Trophoblast cell (in vitro differentiated cells and primary cell): ENCODE results near the gene RTF1.

Source experiments
- DNase-seq, 2 donors: peaks; one replicate each; pipeline ENCODE4 v3.0.0-alpha.2; 2016
- H2AFZ ChIP-seq: 2 replicates; pipeline ENCODE4 v1.6.1; 2013; ENCODE audit warnings: low read length, moderate library complexity, mild to moderate bottlenecking; ENCODE audit not compliant: insufficient read depth, poor library complexity
- H2AK5ac ChIP-seq: 2 replicates; pipeline ENCODE4 v1.6.1; 2013; ENCODE audit warnings: mild to moderate bottlenecking, low read length
- H2BK120ac ChIP-seq: 2 replicates; pipeline ENCODE4 v1.6.1; 2013; ENCODE audit warnings: low read length, mild to moderate bottlenecking, moderate library complexity; ENCODE audit not compliant: insufficient read depth, poor library complexity
- H2BK12ac ChIP-seq: 2 replicates; pipeline ENCODE4 v1.6.1; 2013; ENCODE audit warnings: mild to moderate bottlenecking, low read length, moderate library complexity
- H2BK5ac ChIP-seq: 2 replicates; pipeline ENCODE4 v1.6.1; 2013; ENCODE audit warnings: low read length, low read depth, moderate library complexity, mild to moderate bottlenecking; ENCODE audit not compliant: poor library complexity
- H3K14ac ChIP-seq: 2 replicates; pipeline ENCODE4 v1.6.1; 2013; ENCODE audit warnings: mild to moderate bottlenecking, low read length
- H3K18ac ChIP-seq: 2 replicates; pipeline ENCODE4 v1.6.1; 2013; ENCODE audit warnings: mild to moderate bottlenecking, low read length
- H3K23ac ChIP-seq: 2 replicates; pipeline ENCODE4 v1.6.1; 2013; ENCODE audit warnings: low read length
- H3K27ac ChIP-seq: 2 replicates; pipeline ENCODE4 v1.5.1; 2013; ENCODE audit warnings: low read depth, mild to moderate bottlenecking, inconsistent platforms, low read length, moderate library complexity
- H3K27me3 ChIP-seq: 2 replicates; pipeline ENCODE4 v1.6.1; 2013; ENCODE audit warnings: inconsistent platforms, mild to moderate bottlenecking, low read length, moderate library complexity; ENCODE audit not compliant: insufficient read depth
- H3K36me3 ChIP-seq, 2 experiments: 1 replicate in 1 of 2; 2 replicates in 1 of 2; pipeline ENCODE4 v1.6.1; 2013; ENCODE audit warnings: low read length in 2 of 2, mild to moderate bottlenecking in 2 of 2, moderate library complexity in 1 of 2; ENCODE audit not compliant: insufficient read depth in 2 of 2, control insufficient read depth in 1 of 2
- H3K4ac ChIP-seq: 2 replicates; pipeline ENCODE4 v1.6.1; 2013; ENCODE audit warnings: low read depth, mild to moderate bottlenecking, low read length, moderate library complexity
- H3K4me1 ChIP-seq, 2 experiments: 1 replicate in 1 of 2; 2 replicates in 1 of 2; pipeline ENCODE4 v1.6.1; 2013; ENCODE audit warnings: low read length in 2 of 2, mild to moderate bottlenecking in 2 of 2, moderate library complexity in 1 of 2; ENCODE audit not compliant: insufficient read depth in 2 of 2, control insufficient read depth in 1 of 2
- H3K4me2 ChIP-seq: 2 replicates; pipeline ENCODE4 v1.6.1; 2013; ENCODE audit warnings: inconsistent platforms, mild to moderate bottlenecking, low read length, moderate library complexity
- H3K4me3 ChIP-seq: 2 replicates; pipeline ENCODE4 v1.5.1; 2013; ENCODE audit warnings: mild to moderate bottlenecking, low read depth, low read length, inconsistent platforms
- H3K79me1 ChIP-seq: one replicate; pipeline ENCODE4 v1.6.1; 2013; ENCODE audit warnings: low read length
- H3K79me2 ChIP-seq: 2 replicates; pipeline ENCODE4 v1.6.1; 2013; ENCODE audit warnings: low read length, mild to moderate bottlenecking; ENCODE audit not compliant: control insufficient read depth, insufficient read depth, poor library complexity
- H3K9ac ChIP-seq: 2 replicates; pipeline ENCODE4 v1.6.1; 2013; ENCODE audit warnings: mild to moderate bottlenecking, low read length
- H3K9me3 ChIP-seq: 2 replicates; pipeline ENCODE4 v1.6.1; 2013; ENCODE audit warnings: low read depth, mild to moderate bottlenecking, control low read depth, inconsistent platforms, low read length; ENCODE audit not compliant: insufficient read depth
- H4K12ac ChIP-seq: 2 replicates; pipeline ENCODE4 v1.6.1; 2013; ENCODE audit warnings: low read depth, mild to moderate bottlenecking, low read length, moderate library complexity
- H4K8ac ChIP-seq: 2 replicates; pipeline ENCODE4 v1.6.1; 2013; ENCODE audit warnings: low read depth, mild to moderate bottlenecking, low read length, moderate library complexity
- H4K91ac ChIP-seq: one replicate; pipeline ENCODE4 v1.6.1; 2013; ENCODE audit warnings: low read depth, mild to moderate bottlenecking, low read length, moderate library complexity
- WGBS: extraction: QIAGEN DNeasy Blood & Tissue Kit; methylation state at CpG from one replicate; pipeline ENCODE4 v1.1.7; 2013; ENCODE audit warnings: missing lambda C conversion rate; ENCODE audit not compliant: insufficient read length, insufficient coverage; ENCODE audit errors: extremely low coverage; 5-methylcytosine and 5-hydroxymethylcytosine counted together

RTF1 gene

GRCh38 chr15:41387646-41388045, 29.2 kb upstream of the RTF1 start:
- no peaks in the 10 kb centered on the region for H3K27me3 ChIP-seq
- H2AK5ac ChIP-seq, result no peak overlapping the region
- H4K12ac ChIP-seq, result no peak overlapping the region
- peaks cover 0 to 12% of the 10 kb centered on the region in 2 experiments for H3K36me3 ChIP-seq
- WGBS, result no CpG with 5 or more reads among the region's 6 CpGs
- no peak overlapping the region for H3K23ac ChIP-seq
- H2BK120ac ChIP-seq, result no peak overlapping the region
- H3K79me2 ChIP-seq, result no peaks in the 10 kb centered on the region
- no peak overlapping the region for H2BK5ac ChIP-seq
- no peak overlapping the region for H3K4me3 ChIP-seq
- H3K18ac ChIP-seq, result no peak overlapping the region
- no peak overlapping the region for H4K8ac ChIP-seq
- H3K4me1 ChIP-seq, result no peaks in the 10 kb centered on the region
- DNase-seq, result no peak
- no peak overlapping the region for H3K4me2 ChIP-seq
- no peaks in the 10 kb centered on the region for H3K79me1 ChIP-seq
- H4K91ac ChIP-seq, result no peak overlapping the region
- no peak overlapping the region for H2AFZ ChIP-seq
- H3K4ac ChIP-seq, result no peak overlapping the region
- no peak overlapping the region for H3K27ac ChIP-seq
- no peaks in the 10 kb centered on the region for H3K9me3 ChIP-seq
- H2BK12ac ChIP-seq, result no peak overlapping the region
- H3K14ac ChIP-seq, result no peak overlapping the region
- H3K9ac ChIP-seq, result no peak overlapping the region

DNA sequence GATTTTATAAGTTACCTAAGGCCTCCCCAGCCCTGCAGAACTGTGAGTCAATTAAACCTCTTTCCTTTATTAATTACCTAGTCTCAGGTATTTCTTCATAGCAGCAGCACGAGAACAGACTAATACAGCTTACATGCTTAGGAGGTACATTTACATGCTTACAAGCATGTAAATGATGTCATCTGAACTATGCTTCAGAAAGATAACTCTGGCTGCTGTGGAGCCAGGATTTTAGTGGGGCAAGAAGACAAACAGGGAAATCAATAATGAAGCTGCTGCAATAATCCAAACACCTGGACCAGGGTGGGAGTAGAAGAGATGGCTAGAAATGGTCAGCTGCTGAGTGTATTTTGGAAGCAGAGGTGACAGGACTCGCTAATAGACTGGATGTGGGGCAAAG, 24.2 kb upstream of the RTF1 start:
- no peak overlapping the region for H4K12ac ChIP-seq
- H3K23ac ChIP-seq, result no peak overlapping the region
- H2AK5ac ChIP-seq, result no peak overlapping the region
- no peaks in the 10 kb centered on the region for H3K79me2 ChIP-seq
- H3K4me2 ChIP-seq, result no peak overlapping the region
- no peak overlapping the region for H2BK12ac ChIP-seq
- no peak overlapping the region for H3K14ac ChIP-seq
- no peaks in the 10 kb centered on the region for H3K79me1 ChIP-seq
- H4K91ac ChIP-seq, result no peak overlapping the region
- peaks cover 14 to 18% of the 10 kb centered on the region in 2 experiments for H3K36me3 ChIP-seq
- no CpG with 5 or more reads among the region's 2 CpGs for WGBS
- no peak overlapping the region for H3K9ac ChIP-seq
- no peaks in the 10 kb centered on the region for H3K9me3 ChIP-seq
- H2AFZ ChIP-seq, result no peak overlapping the region
- no peak overlapping the region for H2BK120ac ChIP-seq
- H3K27me3 ChIP-seq, result no peaks in the 10 kb centered on the region
- H3K4me1 ChIP-seq, result no peaks in the 10 kb centered on the region
- DNase-seq, result no peak
- H3K18ac ChIP-seq, result no peak overlapping the region
- no peak overlapping the region for H3K4me3 ChIP-seq
- no peak overlapping the region for H3K4ac ChIP-seq
- H2BK5ac ChIP-seq, result no peak overlapping the region
- H3K27ac ChIP-seq, result no peak overlapping the region
- no peak overlapping the region for H4K8ac ChIP-seq

DNA sequence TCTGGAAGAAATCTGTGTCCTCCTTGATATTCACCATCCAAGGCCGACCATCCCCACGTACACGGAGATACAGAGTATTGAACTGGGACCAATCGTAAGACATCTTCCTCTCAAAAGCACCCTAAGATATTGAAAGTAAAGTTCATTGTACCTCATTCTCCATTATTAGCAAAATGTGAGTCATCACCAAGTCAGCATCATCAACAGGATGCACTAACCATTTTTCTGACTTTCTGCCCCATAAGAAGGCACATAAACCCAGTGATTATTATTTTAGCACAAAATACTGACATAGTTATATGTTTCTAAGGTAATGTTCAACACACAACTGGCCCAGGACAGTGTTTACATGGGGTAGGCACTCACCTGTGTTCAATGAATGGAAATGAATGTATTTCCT, 22.0 kb upstream of the RTF1 start:
- Histone ChIP-seq H2AK5ac (no peak overlapping the region), H3K23ac (no peak overlapping the region), H3K36me3 (peaks cover 14 to 15% of the 10 kb centered on the region in 2 experiments), H4K91ac (no peak overlapping the region), H3K9me3 (no peaks in the 10 kb centered on the region), H3K4ac (no peak overlapping the region), H2BK120ac (no peak overlapping the region), H3K4me1 (no peaks in the 10 kb centered on the region), H3K9ac (no peak overlapping the region), H3K27me3 (no peaks in the 10 kb centered on the region), H3K79me1 (no peaks in the 10 kb centered on the region), H3K14ac (no peak overlapping the region), H4K8ac (no peak overlapping the region), H2BK12ac (no peak overlapping the region), H3K4me3 (no peak overlapping the region), H3K18ac (no peak overlapping the region), H3K79me2 (no peaks in the 10 kb centered on the region), H2AFZ (no peak overlapping the region), H3K4me2 (no peak overlapping the region), H3K27ac (no peak overlapping the region), H2BK5ac (no peak overlapping the region), H4K12ac (no peak overlapping the region)
- WGBS, result no CpG with 5 or more reads among the region's 4 CpGs
- DNase-seq, result no peak

DNA sequence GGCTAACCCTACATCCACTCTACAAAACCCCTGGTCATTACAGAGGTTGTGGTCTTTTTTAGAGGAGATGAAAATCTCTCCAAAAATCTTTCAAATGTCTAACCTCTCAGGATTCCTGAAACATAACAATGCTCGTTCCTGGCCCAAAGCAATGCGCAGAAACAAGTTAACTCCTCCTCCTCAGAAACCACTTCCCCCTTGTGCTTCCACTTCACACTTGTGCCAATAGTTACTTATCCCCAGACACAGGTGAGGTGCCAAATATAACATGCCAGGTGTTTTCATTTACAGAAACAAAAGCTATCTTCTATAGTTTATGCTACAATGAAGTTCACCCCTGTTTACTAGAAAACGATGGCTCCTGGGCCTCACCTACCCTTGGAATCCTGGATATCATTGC, 20.8 kb upstream of the RTF1 start:
- H3K9me3 ChIP-seq, result no peaks in the 10 kb centered on the region
- no peaks in the 10 kb centered on the region for H3K79me1 ChIP-seq
- H3K79me2 ChIP-seq, result no peaks in the 10 kb centered on the region
- H2BK5ac ChIP-seq, result no peak overlapping the region
- no peak overlapping the region for H3K4me2 ChIP-seq
- peaks cover 14 to 15% of the 10 kb centered on the region in 2 experiments for H3K36me3 ChIP-seq
- no peak overlapping the region for H4K91ac ChIP-seq
- H4K8ac ChIP-seq, result no peak overlapping the region
- H3K23ac ChIP-seq, result no peak overlapping the region
- no peak overlapping the region for H3K18ac ChIP-seq
- H3K4ac ChIP-seq, result no peak overlapping the region
- no peak overlapping the region for H4K12ac ChIP-seq
- no peak overlapping the region for H2AK5ac ChIP-seq
- H2BK12ac ChIP-seq, result no peak overlapping the region
- no peak overlapping the region for H3K14ac ChIP-seq
- no peak overlapping the region for H3K27ac ChIP-seq
- no peak for DNase-seq
- H3K9ac ChIP-seq, result no peak overlapping the region
- no peak overlapping the region for H2BK120ac ChIP-seq
- H2AFZ ChIP-seq, result no peak overlapping the region
- no peak overlapping the region for H3K4me3 ChIP-seq
- WGBS, result no CpG with 5 or more reads among the region's 3 CpGs
- no peaks in the 10 kb centered on the region for H3K4me1 ChIP-seq
- H3K27me3 ChIP-seq, result no peaks in the 10 kb centered on the region
